H9 (cell line): Measurements from ENCODE around the gene KRT32. TPM values are rescaled to one million over a fixed set of nuclear protein-coding genes. Genes with fewer than 3 reads are reported as not detected.

Experiments
- DNase-seq: peaks from one replicate; pipeline ENCODE4 v3.0.0-alpha.2; 2017
- H2AFZ ChIP-seq: one replicate; pipeline ENCODE4 v1.6.1; 2013; ENCODE audit warnings: mild to moderate bottlenecking, low read length, control low read depth, moderate library complexity
- H2AK5ac ChIP-seq: 2 replicates; pipeline ENCODE4 v1.6.1; 2013; ENCODE audit warnings: low read length, control low read depth, mixed read lengths; ENCODE audit not compliant: insufficient read length
- H2BK120ac ChIP-seq: one replicate; pipeline ENCODE4 v1.6.1; 2013; ENCODE audit warnings: low read depth, mild to moderate bottlenecking, low read length, control low read depth, inconsistent platforms; ENCODE audit not compliant: poor library complexity, severe bottlenecking
- H2BK12ac ChIP-seq: 2 replicates; pipeline ENCODE4 v1.6.1; 2013; ENCODE audit warnings: low read length, control low read depth, mixed read lengths, low read depth; ENCODE audit not compliant: insufficient read length
- H2BK15ac ChIP-seq: 2 replicates; pipeline ENCODE4 v1.6.1; 2013; ENCODE audit warnings: low read depth, low read length, control low read depth
- H2BK20ac ChIP-seq: one replicate; pipeline ENCODE4 v1.6.1; 2013; ENCODE audit warnings: low read depth, mild to moderate bottlenecking, low read length, control low read depth, inconsistent platforms; ENCODE audit not compliant: poor library complexity, severe bottlenecking
- H2BK5ac ChIP-seq: 2 replicates; pipeline ENCODE4 v1.6.1; 2013; ENCODE audit warnings: low read length, control low read depth, mixed read lengths; ENCODE audit not compliant: insufficient read length
- H3K14ac ChIP-seq: 2 replicates; pipeline ENCODE4 v1.6.1; 2013; ENCODE audit warnings: low read length, control low read depth; ENCODE audit not compliant: insufficient read depth
- H3K18ac ChIP-seq: 2 replicates; pipeline ENCODE4 v1.6.1; 2013; ENCODE audit warnings: low read depth, mild to moderate bottlenecking, mixed read lengths, low read length, control low read depth; ENCODE audit not compliant: insufficient read length
- H3K23ac ChIP-seq: 2 replicates; pipeline ENCODE4 v1.6.1; 2013; ENCODE audit warnings: low read length, control low read depth, mixed read lengths, low read depth; ENCODE audit not compliant: insufficient read length
- H3K23me2 ChIP-seq: 2 replicates; pipeline ENCODE4 v1.6.1; 2013; ENCODE audit warnings: low read depth, mild to moderate bottlenecking, mixed read lengths, low read length, control low read depth; ENCODE audit not compliant: insufficient read length, poor library complexity, severe bottlenecking
- H3K27ac ChIP-seq: 2 replicates; pipeline ENCODE4 v1.5.1; 2013; ENCODE audit warnings: low read length, control low read depth, mixed read lengths, low read depth; ENCODE audit not compliant: insufficient read length
- H3K27me3 ChIP-seq: 2 replicates; pipeline ENCODE4 v1.6.1; 2013; ENCODE audit warnings: low read length, control low read depth, inconsistent platforms; ENCODE audit not compliant: insufficient read depth
- H3K4ac ChIP-seq: 2 replicates; pipeline ENCODE4 v1.6.1; 2013; ENCODE audit warnings: low read depth, mild to moderate bottlenecking, control low read depth, inconsistent platforms, low read length, moderate library complexity
- H3K4me1 ChIP-seq: 2 replicates; pipeline ENCODE4 v1.6.1; 2013; ENCODE audit warnings: low read length, control low read depth, inconsistent platforms; ENCODE audit not compliant: insufficient read depth
- H3K4me2 ChIP-seq: 2 replicates; pipeline ENCODE4 v1.6.1; 2013; ENCODE audit warnings: low read length, control low read depth, mixed read lengths; ENCODE audit not compliant: insufficient read length, insufficient read depth
- H3K56ac ChIP-seq: 2 replicates; pipeline ENCODE4 v1.6.1; 2013; ENCODE audit warnings: low read depth, mild to moderate bottlenecking, mixed read lengths, low read length, control low read depth; ENCODE audit not compliant: insufficient read length
- H3K79me1 ChIP-seq: 2 replicates; pipeline ENCODE4 v1.6.1; 2013; ENCODE audit warnings: low read depth, mild to moderate bottlenecking, moderate library complexity, low read length, control low read depth, inconsistent platforms; ENCODE audit not compliant: insufficient read depth, poor library complexity, severe bottlenecking
- H3K79me2 ChIP-seq: 2 replicates; pipeline ENCODE4 v1.6.1; 2013; ENCODE audit warnings: low read length, control low read depth, inconsistent platforms; ENCODE audit not compliant: insufficient read depth
- H3K9ac ChIP-seq: 2 replicates; pipeline ENCODE4 v1.6.1; 2013; ENCODE audit warnings: low read length, control low read depth, mixed read lengths; ENCODE audit not compliant: insufficient read length; ENCODE audit errors: extremely low read depth
- H3K9me3 ChIP-seq: one replicate; pipeline ENCODE4 v1.6.1; 2013; ENCODE audit warnings: low read depth, low read length, inconsistent platforms; ENCODE audit not compliant: control insufficient read depth
- H3T11ph ChIP-seq: one replicate; pipeline ENCODE4 v1.6.1; 2013; ENCODE audit warnings: mild to moderate bottlenecking, low read length, control low read depth, inconsistent platforms
- H4K20me1 ChIP-seq: one replicate; pipeline ENCODE4 v1.6.1; 2013; ENCODE audit not compliant: control insufficient read depth, insufficient read length, insufficient read depth
- H4K5ac ChIP-seq: 2 replicates; pipeline ENCODE4 v1.6.1; 2013; ENCODE audit warnings: low read depth, mild to moderate bottlenecking, mixed read lengths, low read length, control low read depth; ENCODE audit not compliant: insufficient read length
- H4K8ac ChIP-seq: replicated peaks from 2 replicates; pipeline ENCODE4 v1.6.1; 2013; ENCODE audit warnings: low read length, control low read depth, mixed read lengths, low read depth; ENCODE audit not compliant: insufficient read length
- H4K91ac ChIP-seq: 2 replicates; pipeline ENCODE4 v1.6.1; 2013; ENCODE audit warnings: low read depth, mild to moderate bottlenecking, moderate library complexity, mixed read lengths, low read length, control low read depth; ENCODE audit not compliant: insufficient read length
- H3K27ac Mint-ChIP-seq, 3 experiments: 2 replicates in 2 of 3; 3 replicates in 1 of 3; pipeline ENCODE4 v1.8.0; 2020 to 2021; ENCODE audit warnings: mixed read lengths in 3 of 3, mild to moderate bottlenecking in 1 of 3, moderate library complexity in 1 of 3
- H3K27me3 Mint-ChIP-seq: 2 replicates; pipeline ENCODE4 v1.8.0; 2021; ENCODE audit warnings: low read depth, mild to moderate bottlenecking, moderate library complexity, mixed read lengths
- H3K36me3 Mint-ChIP-seq, 3 experiments: 2 replicates in 2 of 3; 3 replicates in 1 of 3; pipeline ENCODE4 v1.8.0; 2020 to 2021; ENCODE audit warnings: low read depth in 3 of 3, mixed read lengths in 3 of 3; ENCODE audit not compliant: insufficient read depth in 1 of 3
- H3K4me1 Mint-ChIP-seq, 2 experiments: 2 replicates each; pipeline ENCODE4 v1.8.0; 2020; ENCODE audit warnings: mixed read lengths in 2 of 2
- H3K4me3 Mint-ChIP-seq, 2 experiments: 2 replicates in 1 of 2; 3 replicates in 1 of 2; pipeline ENCODE4 v1.8.0; 2020 to 2021; ENCODE audit warnings: mild to moderate bottlenecking in 2 of 2, mixed read lengths in 2 of 2, moderate library complexity in 1 of 2
- H3K9me3 Mint-ChIP-seq, 2 experiments: 2 replicates in 1 of 2; 3 replicates in 1 of 2; pipeline ENCODE4 v1.8.0; 2020; ENCODE audit warnings: mild to moderate bottlenecking in 2 of 2, mixed read lengths in 2 of 2, moderate library complexity in 1 of 2
- CTCF ChIP-seq: fragments of 200-600 bp; sonication (generic); conservative IDR thresholded peaks from 3 replicates; pipeline ENCODE4 v1.8.0; 2021; ENCODE audit warnings: antibody characterized with exemption, mild to moderate bottlenecking
- WGBS: extraction: QIAGEN DNeasy Blood & Tissue Kit; methylation state at CpG from one replicate; pipeline ENCODE4 v1.1.7; 2013; ENCODE audit warnings: missing lambda C conversion rate, low lambda C conversion rate, mixed read lengths; ENCODE audit not compliant: insufficient read length; ENCODE audit errors: extremely low coverage; 5-methylcytosine and 5-hydroxymethylcytosine counted together
- total RNA-seq: library from RNA; stranded (reverse); gene quantifications from 2 replicates; pipeline ENCODE4 v1.2.1, GENCODE V29; 2021

KRT32 gene
- total RNA-seq, 1 experiment from 2014 or later, result not detected

GRCh38 chr17:41474863-41475262 is 7.7 kb upstream of the KRT32 start:
- H3K27ac ChIP-seq, result no peak overlapping the region
- no peak overlapping the region for H3K4me2 ChIP-seq
- no peak overlapping the region for H3K4ac ChIP-seq
- H2BK12ac ChIP-seq, result no peak overlapping the region
- Mint-ChIP-seq H3K36me3 (no peaks in the 10 kb centered on the region; a peak in 1 of 7 replicates), H3K9me3 (peaks cover 6 to 11% of the 10 kb centered on the region in 2 experiments; a peak in 3 of 5 replicates), H3K27ac (no peak overlapping the region; a peak in 1 of 7 replicates), H3K27me3 (peaks cover 4% of the 10 kb centered on the region), H3K4me1 (no peaks in the 10 kb centered on the region), H3K4me3 (no peak overlapping the region)
- H2BK20ac ChIP-seq, result no peak overlapping the region
- H3K23me2 ChIP-seq, result no peaks in the 10 kb centered on the region
- H2AFZ ChIP-seq, result no peak overlapping the region
- no peak overlapping the region for H3K56ac ChIP-seq
- no peak overlapping the region for H3K9ac ChIP-seq
- no peak overlapping the region for H3T11ph ChIP-seq
- H3K27me3 ChIP-seq, result no peaks in the 10 kb centered on the region
- H4K20me1 ChIP-seq, result no peaks in the 10 kb centered on the region
- DNase-seq, result no peak
- H3K4me1 ChIP-seq, result no peaks in the 10 kb centered on the region
- H3K79me1 ChIP-seq, result no peaks in the 10 kb centered on the region
- no peak overlapping the region for H4K91ac ChIP-seq
- H3K9me3 ChIP-seq, result no peaks in the 10 kb centered on the region
- no CpG with 5 or more reads among the region's 8 CpGs for WGBS
- H2AK5ac ChIP-seq, result no peak overlapping the region
- H3K18ac ChIP-seq, result no peak overlapping the region
- no peak overlapping the region for H2BK120ac ChIP-seq
- no peaks in the 10 kb centered on the region for H3K79me2 ChIP-seq
- no peak overlapping the region for H2BK15ac ChIP-seq
- no peak overlapping the region for H4K5ac ChIP-seq
- H3K23ac ChIP-seq, result no peak overlapping the region
- H3K14ac ChIP-seq, result no peak overlapping the region
- no peak for TF ChIP-seq CTCF
- H2BK5ac ChIP-seq, result no peak overlapping the region
- no peak overlapping the region for H4K8ac ChIP-seq
